ENCODE results near the gene PROZ. TPM values are rescaled to one million over a fixed set of nuclear protein-coding genes. Genes with fewer than 3 reads are reported as not detected.

Gene PROZ
- total and polyA plus RNA-seq, 7 experiments from 2014 or later: 0.24 TPM; not detected in 6

GRCh38 chr13:113120300-113121182, 37.9 kb upstream of the PROZ start:
- Mint-ChIP-seq H3K4me1 (peaks cover 0 to 5% (median 0%) of the 10 kb centered on the region in 7 donors), H3K4me3 (no peak overlapping the region), H3K36me3 (no peaks in the 10 kb centered on the region), H3K9me3 (peaks cover 0 to 1% (median 0%) of the 10 kb centered on the region in 11 donors), H3K27ac (no peak overlapping the region), H3K27me3 (peaks cover 0 to 7% (median 2%) of the 10 kb centered on the region in 5 donors)
- H3K4me1 ChIP-seq (ENCODE audit: control insufficient read depth in 2 of 2, insufficient read depth in 2 of 2, low read length in 2 of 2): no peaks in the 10 kb centered on the region
- intact Hi-C loops (cut with micrococcal nuclease): no loop called here
- H3K36me3 ChIP-seq (ENCODE audit: control insufficient read depth in 2 of 3, insufficient read depth in 3 of 3, low read length in 3 of 3): no peaks in the 10 kb centered on the region
- no peak for DNase-seq
- no peak overlapping the region for H3K27ac ChIP-seq (ENCODE audit: low read depth, low read length)
- no peak overlapping the region for H3K4me3 ChIP-seq (ENCODE audit: low read length)
- CTCF ChIA-PET: no interaction called here
- H3K9me3 ChIP-seq (ENCODE audit: control insufficient read depth in 2 of 3, low read length in 3 of 3): no peaks in the 10 kb centered on the region
- no peak for ATAC-seq
- POLR2A ChIA-PET: no interaction called here
- H3K27me3 ChIP-seq (ENCODE audit: control insufficient read depth in 2 of 2, insufficient read depth in 2 of 2, low read length in 2 of 2): no peaks in the 10 kb centered on the region

- no peaks in the 10 kb centered on the region for H3K4me1 ChIP-seq (ENCODE audit: control insufficient read depth in 2 of 2, insufficient read depth in 2 of 2, low read length in 2 of 2)
- DNase-seq: no peak
- Mint-ChIP-seq H3K27ac (no peak overlapping the region), H3K4me3 (no peak overlapping the region), H3K27me3 (peaks cover 1 to 12% (median 4%) of the 10 kb centered on the region in 5 donors), H3K36me3 (no peaks in the 10 kb centered on the region), H3K9me3 (peaks cover 0 to 1% (median 0%) of the 10 kb centered on the region in 11 donors), H3K4me1 (peaks cover 0 to 5% (median 0%) of the 10 kb centered on the region in 7 donors)
- POLR2A ChIA-PET: no interaction called here
- no peaks in the 10 kb centered on the region for H3K9me3 ChIP-seq (ENCODE audit: control insufficient read depth in 2 of 3, low read length in 3 of 3)
- CTCF ChIA-PET: no interaction called here
- H3K4me3 ChIP-seq (ENCODE audit: low read length): no peak overlapping the region
- H3K27ac ChIP-seq (ENCODE audit: low read depth, low read length): no peak overlapping the region
- intact Hi-C loops (cut with micrococcal nuclease): no loop called here
- no peak for ATAC-seq
- no peaks in the 10 kb centered on the region for H3K36me3 ChIP-seq (ENCODE audit: control insufficient read depth in 2 of 3, insufficient read depth in 3 of 3, low read length in 3 of 3)
- no peaks in the 10 kb centered on the region for H3K27me3 ChIP-seq (ENCODE audit: control insufficient read depth in 2 of 2, insufficient read depth in 2 of 2, low read length in 2 of 2)
These were observed 37.1 kb upstream of the PROZ start for GRCh38 chr13:113121183-113121927.

GRCh38 chr13:113121928-113122471, 36.4 kb upstream of the PROZ start:
- intact Hi-C loops (cut with micrococcal nuclease): no loop called here

GRCh38 chr13:113122550-113123225, 35.8 kb upstream of the PROZ start, which contains the start of gene F10:
F10 (plus strand) TSS chr13:113122799; CDS start chr13:113122856, 57 bp downstream.
- Histone ChIP-seq H3K9me3 (ENCODE audit: control insufficient read depth in 2 of 3, low read length in 3 of 3) (no peaks in the 10 kb centered on the region), H3K36me3 (ENCODE audit: control insufficient read depth in 2 of 3, insufficient read depth in 3 of 3, low read length in 3 of 3) (no peaks in the 10 kb centered on the region), H3K27ac (ENCODE audit: low read depth, low read length) (no peak within 1 kb of the TSS), H3K4me3 (ENCODE audit: low read length) (no peak within 1 kb of the TSS), H3K27me3 (ENCODE audit: control insufficient read depth in 2 of 2, insufficient read depth in 2 of 2, low read length in 2 of 2) (no peaks in the 10 kb centered on the region), H3K4me1 (ENCODE audit: control insufficient read depth in 2 of 2, insufficient read depth in 2 of 2, low read length in 2 of 2) (no peaks in the 10 kb centered on the region)
- DNase-seq (no peak), ATAC-seq (no peak)
- H3K4me1 Mint-ChIP-seq: peaks cover 0 to 6% (median 0%) of the 10 kb centered on the region in 7 donors
- H3K9me3 Mint-ChIP-seq: peaks cover 0 to 1% (median 0%) of the 10 kb centered on the region in 11 donors
- intact Hi-C loops (cut with micrococcal nuclease): no loop called here
- no peak within 1 kb of the TSS for H3K27ac Mint-ChIP-seq
- no peaks in the 10 kb centered on the region for H3K36me3 Mint-ChIP-seq
- H3K4me3 Mint-ChIP-seq: no peak within 1 kb of the TSS
- peaks cover 12 to 23% (median 15%) of the 10 kb centered on the region in 5 donors for H3K27me3 Mint-ChIP-seq
- ChIA-PET POLR2A (no interaction called here), CTCF (no interaction called here)

More at GRCh38 chr13:113121928-113122471, 36.4 kb upstream of the PROZ start:
- H3K27ac ChIP-seq (ENCODE audit: low read depth, low read length): no peak overlapping the region
- Mint-ChIP-seq H3K36me3 (no peaks in the 10 kb centered on the region), H3K4me3 (no peak overlapping the region), H3K9me3 (peaks cover 0 to 1% (median 0%) of the 10 kb centered on the region in 11 donors), H3K27ac (no peak overlapping the region), H3K27me3 (peaks cover 7 to 16% (median 8%) of the 10 kb centered on the region in 5 donors), H3K4me1 (peaks cover 0 to 5% (median 0%) of the 10 kb centered on the region in 7 donors)
- H3K4me3 ChIP-seq (ENCODE audit: low read length): no peak overlapping the region
- no peak for DNase-seq
- no peaks in the 10 kb centered on the region for H3K9me3 ChIP-seq (ENCODE audit: control insufficient read depth in 2 of 3, low read length in 3 of 3)
- ChIA-PET POLR2A (no interaction called here), CTCF (no interaction called here)
- no peaks in the 10 kb centered on the region for H3K27me3 ChIP-seq (ENCODE audit: control insufficient read depth in 2 of 2, insufficient read depth in 2 of 2, low read length in 2 of 2)
- no peaks in the 10 kb centered on the region for H3K36me3 ChIP-seq (ENCODE audit: control insufficient read depth in 2 of 3, insufficient read depth in 3 of 3, low read length in 3 of 3)
- no peak for ATAC-seq
- H3K4me1 ChIP-seq (ENCODE audit: control insufficient read depth in 2 of 2, insufficient read depth in 2 of 2, low read length in 2 of 2): no peaks in the 10 kb centered on the region

- Histone ChIP-seq H3K9me3 (ENCODE audit: control insufficient read depth in 2 of 3, low read length in 3 of 3) (no peaks in the 10 kb centered on the region), H3K27ac (ENCODE audit: low read depth, low read length) (no peak overlapping the region), H3K4me3 (ENCODE audit: low read length) (no peak overlapping the region), H3K4me1 (ENCODE audit: control insufficient read depth in 2 of 2, insufficient read depth in 2 of 2, low read length in 2 of 2) (no peaks in the 10 kb centered on the region), H3K27me3 (ENCODE audit: control insufficient read depth in 2 of 2, insufficient read depth in 2 of 2, low read length in 2 of 2) (no peaks in the 10 kb centered on the region), H3K36me3 (ENCODE audit: control insufficient read depth in 2 of 3, insufficient read depth in 3 of 3, low read length in 3 of 3) (no peaks in the 10 kb centered on the region)
- intact Hi-C loops (cut with micrococcal nuclease): no loop called here
- Mint-ChIP-seq H3K27me3 (peaks cover 20 to 29% (median 21%) of the 10 kb centered on the region in 5 donors), H3K36me3 (no peaks in the 10 kb centered on the region), H3K4me1 (peaks cover 0 to 6% (median 0%) of the 10 kb centered on the region in 7 donors), H3K9me3 (peaks cover 0 to 1% (median 0%) of the 10 kb centered on the region in 11 donors), H3K4me3 (no peak overlapping the region), H3K27ac (no peak overlapping the region)
- DNase-seq: no peak
- CTCF ChIA-PET: interaction anchor here (0.6 kb wide), 1 partner anchor 140 kb away, joined by 6 read pairs; no protein-coding TSS in a partner anchor
- POLR2A ChIA-PET: no interaction called here
- ATAC-seq: no peak
These were observed 34.9 kb upstream of the PROZ start for GRCh38 chr13:113123226-113124201.

All from naive thymus-derived CD4-positive, alpha-beta T cell (primary cell).